Panc1 (cell line): ENCODE results near the gene ESYT2. TPM values are rescaled to one million over a fixed set of nuclear protein-coding genes. Genes with fewer than 3 reads are reported as not detected.

Experiments
- ATAC-seq: fragments of 200-7000 bp; cut with Tn5 transposase; 2 replicates; pipeline ENCODE4 v1.9.1; 2020; ENCODE audit warnings: mild to moderate bottlenecking, moderate library complexity
- BruUV-seq: library from RNA; stranded (reverse); fragments of 400-500 nt; replicated peaks from 2 replicates; lab custom pipeline; 2021; lab: Mats Ljungman, UMichigan
- CTCF ChIA-PET: fragments of 300-600 bp; sonication (Branson Sonifier 250); formaldehyde crosslinking; loops from one replicate; lab custom pipeline; 2022; ENCODE audit warnings: antibody characterized with exemption; lab: Charles Lee
- POLR2A ChIA-PET: fragments of 300-600 bp; sonication (Branson Sonifier 250); formaldehyde crosslinking; loops from one replicate; lab custom pipeline; 2022; ENCODE audit warnings: antibody characterized with exemption; lab: Charles Lee
- DNase-seq: peaks from one replicate; pipeline ENCODE4 v3.0.0-alpha.2; 2010; ENCODE audit warnings: low read depth, low spot score
- H3K27ac ChIP-seq: 2 replicates; pipeline ENCODE4 v1.5.1; 2011; ENCODE audit warnings: mild to moderate bottlenecking, low read length, inconsistent platforms
- H3K27me3 ChIP-seq: fragments of 200-500 bp; sonication (Bioruptor generic); 2 replicates; pipeline ENCODE4 v1.6.0; 2014; ENCODE audit warnings: low read length, inconsistent platforms; ENCODE audit not compliant: control insufficient read depth, insufficient read depth
- H3K36me3 ChIP-seq: fragments of 200-500 bp; sonication (Bioruptor generic); 2 replicates; pipeline ENCODE4 v1.5.1; 2014; ENCODE audit warnings: inconsistent platforms, mild to moderate bottlenecking, low read length, moderate library complexity; ENCODE audit not compliant: control insufficient read depth, insufficient read depth
- H3K4me1 ChIP-seq: 2 replicates; pipeline ENCODE4 v1.5.1; 2011; ENCODE audit warnings: inconsistent platforms, mild to moderate bottlenecking, low read length, moderate library complexity; ENCODE audit not compliant: control insufficient read depth, insufficient read depth
- H3K4me3 ChIP-seq, 2 experiments: 2 replicates each; pipeline ENCODE4 v1.5.1; 2011 to 2012; ENCODE audit warnings: low read depth in 2 of 2, low read length in 2 of 2, mild to moderate bottlenecking in 2 of 2, inconsistent platforms in 1 of 2, moderate library complexity in 1 of 2
- H3K9me3 ChIP-seq: fragments of 200-500 bp; sonication (Bioruptor generic); 2 replicates; pipeline ENCODE4 v1.5.1; 2014; ENCODE audit warnings: low read depth, mild to moderate bottlenecking, inconsistent platforms, low read length, moderate library complexity; ENCODE audit not compliant: control insufficient read depth, insufficient read depth
- POLR2AphosphoS5 ChIP-seq: IDR thresholded peaks from 2 replicates; pipeline ENCODE4 v1.6.1; 2012; ENCODE audit warnings: mild to moderate bottlenecking, low read depth, low read length, moderate library complexity
- SIN3A ChIP-seq: IDR thresholded peaks from 2 replicates; pipeline ENCODE4 v1.6.1; 2012; ENCODE audit warnings: low read depth, mild to moderate bottlenecking, low read length, moderate library complexity, borderline replicate concordance; ENCODE audit not compliant: insufficient read depth
- TCF7L2 ChIP-seq: IDR thresholded peaks from 2 replicates; pipeline ENCODE4 v1.6.1; 2011; ENCODE audit warnings: mild to moderate bottlenecking, low read depth, low read length, inconsistent platforms
- in situ Hi-C: cut with HindIII; loops from 2 replicates; pipeline ENCODE4 v1.10.0; 2016; ENCODE audit warnings: low sequenced_read_pairs, low pct_unique_long_range_greater_than_20kb
- intact Hi-C: fragments of 100-400 bp; cut with micrococcal nuclease; formaldehyde crosslinking; loops from one replicate; pipeline ENCODE4 v1.10.0; 2022; ENCODE audit not compliant: unreplicated experiment
- total RNA-seq: library from RNA; stranded (reverse); gene quantifications from one replicate; pipeline ENCODE4 v1.2.1, GENCODE V29; 2021; ENCODE audit not compliant: unreplicated experiment
- TF ChIP-seq, protein P1 (sequence below): fragments of 450-650 bp; IDR thresholded peaks from 2 replicates; pipeline ENCODE4 v1.5.1; 2017; ENCODE audit warnings: mild to moderate bottlenecking
- TF ChIP-seq, protein P2 (sequence below), 2 experiments: IDR thresholded peaks; 2 replicates each; pipeline ENCODE4 v1.6.1; 2011 to 2012; ENCODE audit warnings: low read depth in 2 of 2, control low read depth in 1 of 2, low read length in 1 of 2, mild to moderate bottlenecking in 1 of 2, moderate library complexity in 1 of 2; ENCODE audit not compliant: insufficient read depth in 1 of 2

ESYT2 gene
- total RNA-seq, 1 experiment from 2014 or later, result 92.7 TPM

- no TSS peak for BruUV-seq
- Histone ChIP-seq H3K27ac (peak overlapping the region; percentile 24; the same call in 1 of the 2 replicates), H3K4me1 (peaks cover 7% of the 10 kb centered on the region; the same call in 1 of the 2 replicates), H3K36me3 (no peaks in the 10 kb centered on the region), H3K4me3 (no peak overlapping the region), H3K27me3 (no peaks in the 10 kb centered on the region), H3K9me3 (no peaks in the 10 kb centered on the region)
- no peak for DNase-seq
- ChIA-PET POLR2A (no interaction called here), CTCF (no interaction called here)
- in situ Hi-C loops (no loop called here), intact Hi-C loops (no loop called here)
- no peak for ATAC-seq
- TF ChIP-seq POLR2AphosphoS5 (no peak), TCF7L2 (no peak), SIN3A (no peak)
- TF ChIP-seq, protein P1, sequence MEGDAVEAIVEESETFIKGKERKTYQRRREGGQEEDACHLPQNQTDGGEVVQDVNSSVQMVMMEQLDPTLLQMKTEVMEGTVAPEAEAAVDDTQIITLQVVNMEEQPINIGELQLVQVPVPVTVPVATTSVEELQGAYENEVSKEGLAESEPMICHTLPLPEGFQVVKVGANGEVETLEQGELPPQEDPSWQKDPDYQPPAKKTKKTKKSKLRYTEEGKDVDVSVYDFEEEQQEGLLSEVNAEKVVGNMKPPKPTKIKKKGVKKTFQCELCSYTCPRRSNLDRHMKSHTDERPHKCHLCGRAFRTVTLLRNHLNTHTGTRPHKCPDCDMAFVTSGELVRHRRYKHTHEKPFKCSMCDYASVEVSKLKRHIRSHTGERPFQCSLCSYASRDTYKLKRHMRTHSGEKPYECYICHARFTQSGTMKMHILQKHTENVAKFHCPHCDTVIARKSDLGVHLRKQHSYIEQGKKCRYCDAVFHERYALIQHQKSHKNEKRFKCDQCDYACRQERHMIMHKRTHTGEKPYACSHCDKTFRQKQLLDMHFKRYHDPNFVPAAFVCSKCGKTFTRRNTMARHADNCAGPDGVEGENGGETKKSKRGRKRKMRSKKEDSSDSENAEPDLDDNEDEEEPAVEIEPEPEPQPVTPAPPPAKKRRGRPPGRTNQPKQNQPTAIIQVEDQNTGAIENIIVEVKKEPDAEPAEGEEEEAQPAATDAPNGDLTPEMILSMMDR, result no peak
- TF ChIP-seq, protein P2, sequence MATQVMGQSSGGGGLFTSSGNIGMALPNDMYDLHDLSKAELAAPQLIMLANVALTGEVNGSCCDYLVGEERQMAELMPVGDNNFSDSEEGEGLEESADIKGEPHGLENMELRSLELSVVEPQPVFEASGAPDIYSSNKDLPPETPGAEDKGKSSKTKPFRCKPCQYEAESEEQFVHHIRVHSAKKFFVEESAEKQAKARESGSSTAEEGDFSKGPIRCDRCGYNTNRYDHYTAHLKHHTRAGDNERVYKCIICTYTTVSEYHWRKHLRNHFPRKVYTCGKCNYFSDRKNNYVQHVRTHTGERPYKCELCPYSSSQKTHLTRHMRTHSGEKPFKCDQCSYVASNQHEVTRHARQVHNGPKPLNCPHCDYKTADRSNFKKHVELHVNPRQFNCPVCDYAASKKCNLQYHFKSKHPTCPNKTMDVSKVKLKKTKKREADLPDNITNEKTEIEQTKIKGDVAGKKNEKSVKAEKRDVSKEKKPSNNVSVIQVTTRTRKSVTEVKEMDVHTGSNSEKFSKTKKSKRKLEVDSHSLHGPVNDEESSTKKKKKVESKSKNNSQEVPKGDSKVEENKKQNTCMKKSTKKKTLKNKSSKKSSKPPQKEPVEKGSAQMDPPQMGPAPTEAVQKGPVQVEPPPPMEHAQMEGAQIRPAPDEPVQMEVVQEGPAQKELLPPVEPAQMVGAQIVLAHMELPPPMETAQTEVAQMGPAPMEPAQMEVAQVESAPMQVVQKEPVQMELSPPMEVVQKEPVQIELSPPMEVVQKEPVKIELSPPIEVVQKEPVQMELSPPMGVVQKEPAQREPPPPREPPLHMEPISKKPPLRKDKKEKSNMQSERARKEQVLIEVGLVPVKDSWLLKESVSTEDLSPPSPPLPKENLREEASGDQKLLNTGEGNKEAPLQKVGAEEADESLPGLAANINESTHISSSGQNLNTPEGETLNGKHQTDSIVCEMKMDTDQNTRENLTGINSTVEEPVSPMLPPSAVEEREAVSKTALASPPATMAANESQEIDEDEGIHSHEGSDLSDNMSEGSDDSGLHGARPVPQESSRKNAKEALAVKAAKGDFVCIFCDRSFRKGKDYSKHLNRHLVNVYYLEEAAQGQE (IDR thresholded peaks at IDR 0.05; ENCODE audit: insufficient read depth in 1 of 2, low read depth in 2 of 2, low read length in 1 of 2), result no peak
Observed at GRCh38 chr7:158803367-158803969, 25.8 kb downstream of the ESYT2 start.

DNA sequence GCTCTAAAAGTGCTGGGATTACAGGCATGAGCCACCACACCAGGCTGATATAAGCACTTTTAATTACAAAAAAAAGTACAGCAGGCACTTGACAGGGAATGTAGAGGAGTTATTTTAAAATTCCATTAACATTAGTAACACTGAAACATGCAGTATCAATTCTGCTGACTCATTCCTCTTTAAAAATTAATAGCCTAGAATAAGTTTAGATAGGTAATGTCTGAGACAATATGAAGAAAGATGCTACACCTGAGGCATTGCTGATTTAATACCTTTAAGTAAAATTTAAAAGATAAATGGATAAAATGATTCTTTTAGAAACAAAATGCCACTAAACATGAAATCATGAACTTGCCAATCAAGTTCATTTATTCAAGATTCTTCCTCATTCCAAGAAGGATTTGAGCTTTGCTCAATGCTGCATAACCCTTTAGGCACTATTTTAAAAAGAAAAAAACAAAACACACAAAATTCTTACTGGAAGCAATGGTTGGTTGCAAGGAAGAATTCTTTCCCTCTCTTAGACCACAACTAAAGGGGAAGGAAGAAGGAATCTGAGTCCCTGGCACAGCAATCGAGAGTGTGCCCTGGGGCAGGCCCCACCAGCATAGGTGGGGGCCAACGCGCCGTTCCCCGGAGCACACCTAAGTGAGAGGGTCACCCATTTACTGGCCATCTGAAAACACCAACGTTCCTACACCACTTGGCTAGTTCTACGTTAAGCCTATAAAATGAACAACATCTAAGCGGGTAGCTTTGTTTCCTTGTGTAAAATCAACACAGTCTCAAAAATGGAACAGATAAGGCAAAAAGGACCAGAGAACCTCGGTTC is 26.6 kb downstream of the ESYT2 start:
- ChIA-PET CTCF (no interaction called here), POLR2A (no interaction called here)
- Histone ChIP-seq H3K36me3 (no peaks in the 10 kb centered on the region), H3K4me1 (peaks cover 7% of the 10 kb centered on the region; the same call in 1 of the 2 replicates), H3K27me3 (no peaks in the 10 kb centered on the region), H3K27ac (peak overlapping the region; percentile 24), H3K9me3 (no peaks in the 10 kb centered on the region), H3K4me3 (no peak overlapping the region)
- ATAC-seq (peak; percentile 63; the same call in 1 of the 2 replicates), DNase-seq (no peak)
- BruUV-seq, result no TSS peak
- in situ Hi-C loops (no loop called here), intact Hi-C loops (no loop called here)
- TF ChIP-seq TCF7L2, result no peak
- TF ChIP-seq, protein P2 (IDR thresholded peaks at IDR 0.05; ENCODE audit: insufficient read depth in 1 of 2, low read depth in 2 of 2, low read length in 1 of 2), result no peak
- no peak for TF ChIP-seq SIN3A
- TF ChIP-seq, protein P1, result no peak
- TF ChIP-seq POLR2AphosphoS5, result no peak
